Aorta (tissue), 5 donors: ENCODE data around the gene GNAO1. TPM values are rescaled to one million over a fixed set of nuclear protein-coding genes. Genes with fewer than 3 reads are reported as not detected.

Experiments used
- ATAC-seq: fragments of 200-7000 bp; cut with Tn5 transposase; one replicate; pipeline ENCODE4 v1.9.1; 2022; ENCODE audit warnings: moderate library complexity; ENCODE audit not compliant: low FRiP score
- DNase-seq, 2 donors: peaks; one replicate each; pipeline ENCODE4 v3.0.0-alpha.2; 2020
- H3K27ac ChIP-seq, 2 donors: one replicate each; pipeline ENCODE4 v1.5.1; 2013; ENCODE audit warnings: low read length in 2 of 2, mild to moderate bottlenecking in 2 of 2, moderate library complexity in 2 of 2, control low read depth in 1 of 2, inconsistent platforms in 1 of 2, low read depth in 1 of 2
- H3K27me3 ChIP-seq, 2 donors: one replicate each; pipeline ENCODE4 v1.6.1; 2013; ENCODE audit warnings: control low read depth in 1 of 2, low read length in 1 of 2, mild to moderate bottlenecking in 1 of 2, moderate library complexity in 1 of 2; ENCODE audit not compliant: insufficient read depth in 2 of 2, control insufficient read depth in 1 of 2
- H3K36me3 ChIP-seq, 2 donors: one replicate each; pipeline ENCODE4 v1.6.1; 2013; ENCODE audit warnings: control low read depth in 1 of 2, low read length in 1 of 2, mild to moderate bottlenecking in 1 of 2; ENCODE audit not compliant: insufficient read depth in 2 of 2, control insufficient read depth in 1 of 2
- H3K4me1 ChIP-seq, 2 donors: one replicate each; pipeline ENCODE4 v1.6.1; 2013; ENCODE audit warnings: low read length in 2 of 2, control low read depth in 1 of 2, mild to moderate bottlenecking in 1 of 2, moderate library complexity in 1 of 2; ENCODE audit not compliant: insufficient read depth in 2 of 2, control insufficient read depth in 1 of 2
- H3K4me3 ChIP-seq, 2 donors: one replicate each; pipeline ENCODE4 v1.5.1; 2013; ENCODE audit warnings: low read length in 2 of 2, control low read depth in 1 of 2, mild to moderate bottlenecking in 1 of 2
- H3K9me3 ChIP-seq: one replicate; pipeline ENCODE4 v1.6.1; 2013; ENCODE audit warnings: mild to moderate bottlenecking, low read length; ENCODE audit not compliant: control insufficient read depth
- WGBS, 2 donors: extraction: QIAGEN DNeasy Blood & Tissue Kit; methylation state at CpG; one replicate each; pipeline ENCODE4 v1.1.7; 2013; 5-methylcytosine and 5-hydroxymethylcytosine counted together
- intact Hi-C, 2 donors: fragments of 100-400 bp; cut with DNase I; formaldehyde crosslinking; loops; one replicate each; pipeline versions ENCODE4 v1.14.2 to v1.15.0; 2022
- polyA plus RNA-seq, 2 donors: library from polyadenylated mRNA; stranded (reverse); fragments of 200-250 nt; gene quantifications; one replicate each; pipeline ENCODE4 v1.2.3, GENCODE V29; 2013
- total RNA-seq, 2 donors: library from RNA; stranded (reverse); fragmentation: NEBNext Ultra II Directional; extraction: Animal tissue kit (Norgen Biotek cat#: 25700); gene quantifications; one replicate each; pipeline ENCODE4 v1.2.1, GENCODE V29; 2021
- donor health status: healthy with polysubstance abuse.
- donor health status: Bipolar disorder and iron deficiency.
- donor health status: DM: no; HTN: no; CAD: no.
- donor health status: DM: no; HTN: no; CAD: no.
- donor health status: DM: yes; HTN: yes; CAD: no.

GNAO1 gene
- total and polyA plus RNA-seq, 4 donors = 0.63 to 16.2 (median 4.2) TPM

GRCh38 chr16:56255904-56256303, 64.6 kb downstream of the GNAO1 start:
- intact Hi-C loops = no loop called here
- no peak overlapping the region for H3K27ac ChIP-seq
- 89 to 95% methylated on average over 1 of the region's 1 CpG for WGBS, 2 donors
- H3K4me1 ChIP-seq = peaks cover 6% of the 10 kb centered on the region in 2 donors
- no peak overlapping the region for H3K4me3 ChIP-seq
- H3K9me3 ChIP-seq = no peaks in the 10 kb centered on the region
- DNase-seq (no peak), ATAC-seq (no peak)
- H3K27me3 ChIP-seq = no peaks in the 10 kb centered on the region
- no peaks in the 10 kb centered on the region for H3K36me3 ChIP-seq

GRCh38 chr16:56257239-56257638, 66.0 kb downstream of the GNAO1 start:
- ATAC-seq = peak; percentile 3
- intact Hi-C loops = no loop called here
- Histone ChIP-seq H3K36me3 (no peaks in the 10 kb centered on the region), H3K4me1 (peaks cover 6% of the 10 kb centered on the region in 2 donors), H3K27ac (no peak overlapping the region), H3K27me3 (no peaks in the 10 kb centered on the region), H3K9me3 (no peaks in the 10 kb centered on the region), H3K4me3 (no peak overlapping the region)
- DNase-seq = peak in 1 of 2 donors; percentile 63
- WGBS, 2 donors = 20 to 24% methylated on average over 6 of the region's 6 CpGs

GRCh38 chr16:56257666-56258342, 66.5 kb downstream of the GNAO1 start:
- H3K4me1 ChIP-seq = peaks cover 6% of the 10 kb centered on the region in 2 donors
- H3K9me3 ChIP-seq = no peaks in the 10 kb centered on the region
- no peak overlapping the region for H3K4me3 ChIP-seq
- ATAC-seq (no peak), DNase-seq (peak in 1 of 2 donors; percentile 63)
- no peaks in the 10 kb centered on the region for H3K36me3 ChIP-seq
- no peaks in the 10 kb centered on the region for H3K27me3 ChIP-seq
- H3K27ac ChIP-seq = no peak overlapping the region
- 12 to 16% methylated on average over 8 of the region's 8 CpGs for WGBS, 2 donors
- intact Hi-C loops = no loop called here

- intact Hi-C loops = no loop called here
- no peak for ATAC-seq
These were observed 67.5 kb downstream of the GNAO1 start for GRCh38 chr16:56258508-56259424.

GRCh38 chr16:56259425-56259779, 68.1 kb downstream of the GNAO1 start:
- Histone ChIP-seq H3K9me3 (no peaks in the 10 kb centered on the region), H3K27me3 (no peaks in the 10 kb centered on the region), H3K36me3 (no peaks in the 10 kb centered on the region), H3K4me1 (peaks cover 6% of the 10 kb centered on the region in 2 donors), H3K4me3 (no peak overlapping the region), H3K27ac (no peak overlapping the region)
- DNase-seq (no peak), ATAC-seq (no peak)
- WGBS, 2 donors = 96 to 97% methylated on average over 4 of the region's 4 CpGs
- intact Hi-C loops = no loop called here

More at GRCh38 chr16:56258508-56259424, 67.5 kb downstream of the GNAO1 start:
- WGBS, 2 donors = 96% methylated on average over 8 of the region's 8 CpGs
- Histone ChIP-seq H3K9me3 (no peaks in the 10 kb centered on the region), H3K27me3 (no peaks in the 10 kb centered on the region), H3K27ac (no peak overlapping the region), H3K36me3 (no peaks in the 10 kb centered on the region), H3K4me3 (no peak overlapping the region), H3K4me1 (peaks cover 6% of the 10 kb centered on the region in 2 donors)
- DNase-seq = no peak

- peaks cover 6% of the 10 kb centered on the region in 2 donors for H3K4me1 ChIP-seq
- intact Hi-C loops = loop anchor here in 1 of 2 donors (2.0 kb wide), 1 partner anchor 70 kb away; the partner anchor contains the start of gene GNAO1
These were observed 69.3 kb downstream of the GNAO1 start for GRCh38 chr16:56260378-56261160.

GRCh38 chr16:56261656-56262055, 70.4 kb downstream of the GNAO1 start:
- DNase-seq (no peak), ATAC-seq (no peak)
- intact Hi-C loops = loop anchor here in 1 of 2 donors (2.0 kb wide), 1 partner anchor 71 kb away; the partner anchor contains the start of gene GNAO1
- Histone ChIP-seq H3K36me3 (no peaks in the 10 kb centered on the region), H3K9me3 (no peaks in the 10 kb centered on the region), H3K27me3 (no peaks in the 10 kb centered on the region), H3K27ac (no peak overlapping the region), H3K4me1 (peaks cover 6% of the 10 kb centered on the region in 2 donors), H3K4me3 (no peak overlapping the region)
- 95% methylated on average over 7 of the region's 7 CpGs for WGBS, 2 donors

More at GRCh38 chr16:56260378-56261160, 69.3 kb downstream of the GNAO1 start:
- Histone ChIP-seq H3K4me3 (no peak overlapping the region), H3K9me3 (no peaks in the 10 kb centered on the region), H3K27ac (no peak overlapping the region), H3K36me3 (no peaks in the 10 kb centered on the region), H3K27me3 (no peaks in the 10 kb centered on the region)
- 42 to 53% methylated on average over 13 of the region's 13 CpGs for WGBS, 2 donors
- ATAC-seq (no peak), DNase-seq (no peak)

GRCh38 chr16:56262148-56262547, 70.9 kb downstream of the GNAO1 start:
- Histone ChIP-seq H3K4me1 (peaks cover 4 to 6% of the 10 kb centered on the region in 2 donors), H3K36me3 (no peaks in the 10 kb centered on the region), H3K27ac (no peak overlapping the region), H3K27me3 (no peaks in the 10 kb centered on the region), H3K4me3 (no peak overlapping the region), H3K9me3 (no peaks in the 10 kb centered on the region)
- no peak for DNase-seq
- ATAC-seq = no peak
- intact Hi-C loops = no loop called here
- 91 to 93% methylated on average over 5 of the region's 5 CpGs for WGBS, 2 donors
